AG10803 (cell line): ENCODE results near the gene PLAAT3.

ENCODE experiments used
- DNase-seq: peaks from one replicate; pipeline ENCODE4 v3.0.0; 2010; ENCODE audit warnings: low read depth
- H3K4me3 ChIP-seq: 2 replicates; pipeline ENCODE4 v1.5.1; 2011; ENCODE audit warnings: mild to moderate bottlenecking, low read length, control low read depth
- TF ChIP-seq, protein P1 (sequence below): conservative IDR thresholded peaks from 2 replicates; pipeline ENCODE4 v1.5.1; 2011; ENCODE audit warnings: mild to moderate bottlenecking, low read length, control low read depth, inconsistent platforms

PLAAT3 gene

DNA sequence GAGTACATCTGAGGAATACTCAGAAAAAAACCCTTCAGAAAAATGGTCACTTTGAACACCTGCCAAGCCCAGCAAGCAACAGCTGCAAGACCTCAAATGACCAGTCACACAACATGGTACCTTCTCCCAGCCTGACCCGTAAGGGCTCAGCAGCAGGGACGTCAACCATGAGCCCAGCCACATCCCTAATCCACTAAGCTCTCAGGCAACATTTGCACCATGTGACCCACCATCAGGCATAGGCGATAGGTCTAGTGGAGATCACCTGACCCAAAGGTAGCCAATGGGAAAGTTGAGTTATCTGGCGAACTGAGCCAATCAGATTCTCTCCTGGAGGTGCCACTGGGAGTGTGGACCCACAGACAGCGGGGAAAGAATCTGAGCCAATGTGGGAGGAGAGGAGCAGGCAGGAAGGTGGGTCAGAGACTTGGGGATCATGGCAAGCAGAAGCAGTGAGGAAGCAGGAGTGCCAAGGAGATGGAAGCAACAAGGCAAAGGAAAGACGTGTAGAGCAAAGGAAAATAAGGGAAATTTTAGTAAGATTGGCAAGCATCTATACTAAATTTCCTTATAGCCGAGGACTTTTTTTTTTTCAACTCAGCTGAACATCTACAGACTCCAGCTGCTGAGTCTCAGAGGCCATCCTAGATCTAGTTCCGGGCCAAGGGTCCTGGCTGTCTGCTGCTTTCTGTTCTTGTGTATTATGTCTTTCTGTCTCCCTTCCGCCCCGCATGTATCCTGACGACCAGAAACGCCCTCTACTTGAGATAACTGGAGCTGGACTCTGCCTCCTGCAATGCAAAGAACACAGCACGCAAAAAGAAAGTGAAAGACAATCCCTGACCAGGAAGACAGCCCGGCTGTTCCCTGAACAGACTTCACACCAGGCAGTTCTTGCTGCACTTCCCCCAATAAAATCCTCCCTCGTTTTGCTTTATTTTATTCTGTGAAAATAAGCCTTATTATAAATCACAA is 40.1 kb downstream of the PLAAT3 start:
- H3K4me3 ChIP-seq, result peak overlapping the region; percentile 42
- peak; percentile 55 for DNase-seq

DNA sequence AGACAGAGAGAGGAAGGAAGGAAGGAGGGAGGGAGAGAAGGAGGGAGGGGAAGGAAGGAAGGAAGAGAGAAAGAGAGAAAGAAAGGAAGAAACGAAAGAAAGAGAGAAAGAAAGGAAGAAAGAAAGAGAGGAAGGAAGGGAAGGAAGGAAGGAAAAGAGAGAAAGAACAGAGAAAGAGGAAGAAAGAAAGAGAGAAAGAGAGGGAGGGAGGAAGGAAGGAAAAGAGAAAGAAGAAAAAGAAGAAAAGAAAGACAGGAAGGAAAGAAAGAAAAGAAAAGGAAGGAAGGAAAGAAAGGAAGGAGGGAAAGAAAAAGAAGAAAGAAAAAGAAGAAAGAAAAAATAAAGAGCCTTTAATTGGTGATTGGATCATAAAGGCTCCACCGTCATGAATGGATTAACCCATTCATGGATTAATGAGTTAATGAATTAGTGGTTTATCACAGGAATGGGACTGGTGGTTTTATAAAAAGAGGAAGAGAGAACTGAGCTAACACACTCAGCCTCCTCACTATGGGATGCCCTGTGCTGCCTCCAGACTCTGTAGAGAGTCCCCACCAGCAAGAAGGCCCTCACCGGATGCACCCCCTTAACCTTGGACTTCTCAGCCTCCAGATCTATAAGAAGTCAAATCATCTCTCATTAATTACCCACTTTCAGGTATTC is 42.1 kb downstream of the PLAAT3 start:
- TF ChIP-seq, protein P1, sequence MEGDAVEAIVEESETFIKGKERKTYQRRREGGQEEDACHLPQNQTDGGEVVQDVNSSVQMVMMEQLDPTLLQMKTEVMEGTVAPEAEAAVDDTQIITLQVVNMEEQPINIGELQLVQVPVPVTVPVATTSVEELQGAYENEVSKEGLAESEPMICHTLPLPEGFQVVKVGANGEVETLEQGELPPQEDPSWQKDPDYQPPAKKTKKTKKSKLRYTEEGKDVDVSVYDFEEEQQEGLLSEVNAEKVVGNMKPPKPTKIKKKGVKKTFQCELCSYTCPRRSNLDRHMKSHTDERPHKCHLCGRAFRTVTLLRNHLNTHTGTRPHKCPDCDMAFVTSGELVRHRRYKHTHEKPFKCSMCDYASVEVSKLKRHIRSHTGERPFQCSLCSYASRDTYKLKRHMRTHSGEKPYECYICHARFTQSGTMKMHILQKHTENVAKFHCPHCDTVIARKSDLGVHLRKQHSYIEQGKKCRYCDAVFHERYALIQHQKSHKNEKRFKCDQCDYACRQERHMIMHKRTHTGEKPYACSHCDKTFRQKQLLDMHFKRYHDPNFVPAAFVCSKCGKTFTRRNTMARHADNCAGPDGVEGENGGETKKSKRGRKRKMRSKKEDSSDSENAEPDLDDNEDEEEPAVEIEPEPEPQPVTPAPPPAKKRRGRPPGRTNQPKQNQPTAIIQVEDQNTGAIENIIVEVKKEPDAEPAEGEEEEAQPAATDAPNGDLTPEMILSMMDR, result no peak
- no peak for DNase-seq
- H3K4me3 ChIP-seq, result no peak overlapping the region

More for the DNA sequence above, 40.1 kb downstream of the PLAAT3 start:
- TF ChIP-seq, protein P1, result peak; percentile 8; the same call in 1 of the 2 replicates

DNA sequence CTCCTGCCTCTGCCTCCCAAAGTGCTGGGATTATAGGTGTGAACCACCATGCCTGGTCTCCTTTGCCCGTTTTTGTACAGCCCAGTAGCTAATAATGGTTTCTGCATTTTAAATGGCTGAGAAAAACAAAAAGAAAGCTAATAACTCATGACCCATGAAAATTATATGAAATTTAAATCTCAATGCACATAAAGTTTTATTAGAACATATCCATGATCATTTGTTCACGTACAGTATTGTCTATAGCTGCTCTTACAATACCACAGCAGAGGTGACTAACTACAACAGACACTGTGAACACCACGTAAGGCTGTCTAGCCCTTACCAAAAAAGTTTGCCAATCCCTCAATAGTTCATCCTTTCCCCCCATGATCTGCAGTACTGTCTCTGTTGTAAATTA is 44.7 kb downstream of the PLAAT3 start:
- TF ChIP-seq, protein P1, result no peak
- DNase-seq, result no peak
- no peak overlapping the region for H3K4me3 ChIP-seq

DNA sequence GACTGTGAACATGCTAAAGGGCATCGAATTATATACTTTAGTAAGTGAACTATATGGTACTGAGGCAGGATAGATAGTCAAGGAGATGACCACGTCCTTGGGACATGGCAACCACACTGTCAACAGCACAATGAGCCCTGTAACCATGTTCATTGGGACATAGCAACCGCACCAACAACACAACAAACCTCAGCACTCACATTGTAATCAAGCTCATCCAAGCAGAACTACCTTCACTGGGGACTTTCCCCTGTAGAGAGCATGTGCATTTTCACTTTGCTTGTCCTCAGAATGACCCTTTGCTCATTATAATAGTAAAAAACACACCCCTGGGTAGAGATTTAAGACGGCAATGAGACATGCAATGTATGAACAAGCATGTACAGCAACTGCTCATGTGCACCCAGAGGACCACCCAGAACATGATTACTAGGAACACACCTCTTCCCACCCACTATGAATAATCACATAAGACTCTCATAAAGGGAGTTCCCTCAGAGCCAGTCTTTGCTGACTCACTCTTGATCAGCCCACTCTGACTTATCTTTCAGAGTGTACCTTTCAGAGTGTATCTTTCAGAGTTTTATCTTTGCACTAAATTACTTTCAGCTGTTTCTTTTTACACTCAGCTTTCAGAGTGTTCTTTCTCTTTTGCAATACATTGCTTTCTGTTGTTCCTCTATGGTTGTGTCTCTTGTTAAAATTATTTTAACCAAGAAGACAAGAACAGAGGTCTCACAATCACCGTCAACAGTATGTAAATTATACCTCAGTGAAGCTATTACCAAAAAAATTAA is 47.0 kb downstream of the PLAAT3 start:
- H3K4me3 ChIP-seq, result no peak overlapping the region
- TF ChIP-seq, protein P1, result no peak
- DNase-seq, result peak; percentile 49

DNA sequence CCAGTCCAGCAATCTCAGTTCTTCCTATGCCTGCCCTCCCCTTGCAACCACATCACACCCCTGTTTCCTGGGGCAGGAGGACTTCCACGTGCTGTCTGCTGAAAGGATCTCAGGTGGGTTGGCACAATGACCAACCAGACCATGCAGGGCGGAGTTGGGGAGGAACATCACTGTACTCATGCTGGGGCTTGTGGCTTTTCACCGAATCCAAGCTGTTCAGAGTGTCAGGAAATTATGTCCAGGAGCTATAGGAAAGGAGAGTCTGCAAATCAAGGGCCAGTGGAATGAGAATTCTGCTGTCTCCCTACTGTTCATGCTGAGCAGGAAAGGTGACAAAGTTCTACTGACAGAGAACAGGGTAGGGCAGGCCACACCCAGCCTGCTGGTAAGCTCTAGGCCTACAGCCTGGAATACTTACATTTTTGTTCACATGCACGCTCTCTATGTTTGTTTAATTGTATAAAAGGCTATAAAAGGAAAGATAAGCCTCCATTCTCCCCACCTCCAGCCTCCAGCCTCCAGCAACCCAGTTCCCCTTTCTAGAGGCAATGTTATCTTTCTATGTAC is 49.4 kb downstream of the PLAAT3 start:
- H3K4me3 ChIP-seq, result no peak overlapping the region
- no peak for DNase-seq
- TF ChIP-seq, protein P1, result no peak

DNA sequence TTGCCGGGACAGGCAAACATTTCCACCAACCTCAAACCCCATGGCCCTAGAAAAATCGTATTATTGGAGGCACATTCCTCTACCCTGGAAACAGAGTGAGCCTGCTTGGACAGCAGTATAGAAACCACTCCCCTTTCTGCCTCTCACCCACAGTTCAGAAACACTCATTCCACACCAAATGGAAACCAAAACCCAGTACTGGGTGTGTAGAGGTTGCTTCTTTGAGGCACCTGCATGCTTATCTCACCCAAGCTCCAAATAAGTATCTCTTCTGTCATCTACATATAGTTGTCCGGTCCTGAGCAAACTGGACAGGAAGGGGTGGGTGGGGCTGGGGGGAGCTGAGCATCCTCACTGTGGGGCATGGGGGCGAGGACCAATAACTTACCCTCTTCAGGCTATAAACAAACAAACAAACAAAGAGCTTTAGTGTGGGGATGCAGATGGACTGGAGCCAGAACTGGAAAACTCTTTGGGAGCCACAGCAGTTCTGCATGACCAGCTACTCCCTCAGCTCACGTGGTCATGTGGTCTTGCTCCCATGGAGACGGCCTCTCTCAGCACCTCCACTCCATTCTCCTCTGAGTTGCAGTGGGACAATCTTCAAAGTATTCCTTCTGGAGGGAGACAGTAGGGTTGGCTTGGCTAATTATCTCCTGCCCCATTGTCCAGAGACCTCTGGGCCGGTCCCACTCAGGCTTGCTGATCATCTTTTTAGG is 50.0 kb downstream of the PLAAT3 start:
- no peak overlapping the region for H3K4me3 ChIP-seq
- TF ChIP-seq, protein P1, result no peak
- DNase-seq, result no peak
